H1 (cell line): ENCODE measurements around the gene GRID2. TPM values are rescaled to one million over a fixed set of nuclear protein-coding genes. Genes with fewer than 3 reads are reported as not detected.

Source experiments
- CTCF ChIA-PET: fragments of 300-600 bp; sonication (Branson Sonifier 250); formaldehyde crosslinking; loops from one replicate; lab custom pipeline; 2021; ENCODE audit not compliant: partially characterized antibody; lab: Charles Lee
- POLR2A ChIA-PET: fragments of 300-600 bp; sonication (Branson Sonifier 250); formaldehyde crosslinking; loops from one replicate; lab custom pipeline; 2021; ENCODE audit warnings: inconsistent platforms; ENCODE audit not compliant: partially characterized antibody; lab: Charles Lee
- DNase-seq, 2 experiments: peaks; one replicate each; pipeline versions ENCODE4 v3.0.0 to v3.0.0-alpha.2; 2010 to 2022; ENCODE audit warnings: low spot score in 2 of 2, low read depth in 1 of 2, mixed read lengths in 1 of 2
- FAIRE-seq: peaks from 2 replicates; lab custom pipeline; 2011; peaks lifted over from hg19 to GRCh38; lab: Jason Lieb, UNC
- H2AFZ ChIP-seq: 2 replicates; pipeline ENCODE4 v1.8.1; 2012; ENCODE audit warnings: low read length, inconsistent platforms
- H2AK5ac ChIP-seq: 2 replicates; pipeline ENCODE4 v1.6.1; 2013; ENCODE audit warnings: low read depth, low read length
- H2BK120ac ChIP-seq: replicated peaks from 2 replicates; pipeline ENCODE3; 2013; ENCODE audit warnings: low read depth, low read length, inconsistent platforms
- H2BK12ac ChIP-seq: 2 replicates; pipeline ENCODE4 v1.6.1; 2013; ENCODE audit warnings: low read depth, low read length
- H2BK15ac ChIP-seq: 2 replicates; pipeline ENCODE4 v1.6.1; 2013; ENCODE audit warnings: low read length
- H2BK20ac ChIP-seq: 2 replicates; pipeline ENCODE4 v1.6.1; 2013; ENCODE audit warnings: low read length
- H2BK5ac ChIP-seq: 2 replicates; pipeline ENCODE4 v1.6.1; 2013; ENCODE audit warnings: low read depth, low read length
- H3K14ac ChIP-seq: 2 replicates; pipeline ENCODE4 v1.6.1; 2013; ENCODE audit warnings: inconsistent platforms; ENCODE audit not compliant: insufficient read length
- H3K18ac ChIP-seq: 2 replicates; pipeline ENCODE4 v1.6.1; 2013; ENCODE audit warnings: low read length; ENCODE audit errors: extremely low read depth
- H3K23ac ChIP-seq: 2 replicates; pipeline ENCODE4 v1.6.1; 2013; ENCODE audit warnings: inconsistent platforms; ENCODE audit not compliant: insufficient read length
- H3K23me2 ChIP-seq: 2 replicates; pipeline ENCODE4 v1.6.1; 2013; ENCODE audit warnings: low read depth, low read length
- H3K27ac ChIP-seq: 2 replicates; pipeline ENCODE4 v1.6.1; 2011; ENCODE audit warnings: low read depth, low read length, inconsistent platforms
- H3K27me3 ChIP-seq, 4 experiments: replicated peaks in 1 of 4; 1 replicate in 1 of 4; 2 replicates in 3 of 4; pipeline versions ENCODE4 v1.6.1 to v1.8.1; 2011 to 2013; ENCODE audit warnings: low read length in 3 of 4, mild to moderate bottlenecking in 3 of 4, inconsistent platforms in 2 of 4, mixed read lengths in 2 of 4, moderate library complexity in 1 of 4; ENCODE audit not compliant: control insufficient read depth in 3 of 4, insufficient read depth in 3 of 4; ENCODE audit errors: extremely low read depth in 1 of 4
- H3K36me3 ChIP-seq, 4 experiments: 2 replicates each; pipeline versions ENCODE4 v1.6.1 to v1.8.1; 2011 to 2013; ENCODE audit warnings: mild to moderate bottlenecking in 4 of 4, low read length in 3 of 4, moderate library complexity in 2 of 4, control low read depth in 1 of 4, inconsistent platforms in 1 of 4; ENCODE audit not compliant: insufficient read depth in 4 of 4, control insufficient read depth in 2 of 4
- H3K4ac ChIP-seq: replicated peaks from 2 replicates; pipeline ENCODE3; 2013; ENCODE audit warnings: low read length, low read depth, mixed read lengths, inconsistent platforms; ENCODE audit not compliant: insufficient read length
- H3K4me1 ChIP-seq, 4 experiments: replicated peaks in 1 of 4; 1 replicate in 1 of 4; 2 replicates in 3 of 4; pipeline versions ENCODE4 v1.6.1 to v1.8.1; 2011 to 2013; ENCODE audit warnings: low read length in 3 of 4, inconsistent platforms in 2 of 4, mixed read lengths in 1 of 4; ENCODE audit not compliant: insufficient read depth in 4 of 4, control insufficient read depth in 3 of 4
- H3K4me2 ChIP-seq, 2 experiments: 2 replicates each; pipeline versions ENCODE4 v1.6.1 to v1.8.1; 2011 to 2013; ENCODE audit warnings: low read depth in 2 of 2, low read length in 2 of 2, control low read depth in 1 of 2, inconsistent platforms in 1 of 2, mild to moderate bottlenecking in 1 of 2; ENCODE audit not compliant: insufficient read depth in 1 of 2
- H3K4me3 ChIP-seq, 4 experiments: fragments of 200-600, 300-600 bp in 1 of 4; sonication (generic), shearing (Covaris generic), sonication (Bioruptor Twin) in 1 of 4; 2 replicates each; pipeline versions ENCODE4 v1.5.1 to v1.8.1; 2011 to 2016; ENCODE audit warnings: low read length in 4 of 4, low read depth in 3 of 4, control low read depth in 2 of 4, inconsistent platforms in 2 of 4, mild to moderate bottlenecking in 2 of 4, mixed read lengths in 1 of 4, moderate library complexity in 1 of 4; ENCODE audit not compliant: insufficient read depth in 2 of 4; ENCODE audit errors: extremely low read depth in 1 of 4
- H3K56ac ChIP-seq: replicated peaks from 2 replicates; pipeline ENCODE3; 2013; ENCODE audit warnings: low read depth, mild to moderate bottlenecking, mixed read lengths, low read length, inconsistent platforms; ENCODE audit not compliant: insufficient read length
- H3K79me1 ChIP-seq: 2 replicates; pipeline ENCODE4 v1.6.1; 2013; ENCODE audit warnings: low read depth, low read length, control low read depth
- H3K79me2 ChIP-seq, 2 experiments: 2 replicates each; pipeline versions ENCODE4 v1.6.1 to v1.8.1; 2012 to 2013; ENCODE audit warnings: low read length in 2 of 2, mild to moderate bottlenecking in 2 of 2, inconsistent platforms in 1 of 2; ENCODE audit not compliant: insufficient read depth in 2 of 2, control insufficient read depth in 1 of 2
- H3K9ac ChIP-seq, 4 experiments: replicated peaks in 1 of 4; 1 replicate in 1 of 4; 2 replicates in 3 of 4; pipeline versions ENCODE4 v1.6.1 to v1.8.1; 2011 to 2013; ENCODE audit warnings: low read depth in 3 of 4, low read length in 3 of 4, control low read depth in 2 of 4, mild to moderate bottlenecking in 2 of 4, moderate library complexity in 2 of 4, inconsistent platforms in 1 of 4; ENCODE audit errors: extremely low read depth in 1 of 4
- H3K9me3 ChIP-seq, 2 experiments: 2 replicates each; pipeline versions ENCODE4 v1.6.1 to v1.8.1; 2012 to 2013; ENCODE audit warnings: mild to moderate bottlenecking in 2 of 2, moderate library complexity in 2 of 2, control low read depth in 1 of 2, inconsistent platforms in 1 of 2, low read depth in 1 of 2, low read length in 1 of 2, mixed read lengths in 1 of 2; ENCODE audit not compliant: insufficient read depth in 2 of 2
- H4K20me1 ChIP-seq, 2 experiments: replicated peaks in 1 of 2; 2 replicates each; pipeline versions ENCODE3 to v1.8.1; 2011 to 2013; ENCODE audit warnings: inconsistent platforms in 2 of 2, low read length in 2 of 2, mild to moderate bottlenecking in 1 of 2; ENCODE audit not compliant: insufficient read depth in 2 of 2, control insufficient read depth in 1 of 2
- H4K5ac ChIP-seq: 2 replicates; pipeline ENCODE4 v1.6.1; 2013; ENCODE audit warnings: low read length, low read depth, mixed read lengths, inconsistent platforms; ENCODE audit not compliant: insufficient read length
- H4K8ac ChIP-seq: 2 replicates; pipeline ENCODE4 v1.8.0; 2013; ENCODE audit warnings: mild to moderate bottlenecking, moderate library complexity, low read length, inconsistent platforms; ENCODE audit not compliant: insufficient read depth; ENCODE audit errors: extremely low read depth
- H4K91ac ChIP-seq: replicated peaks from 2 replicates; pipeline ENCODE3; 2013; ENCODE audit warnings: low read length, mixed read lengths, inconsistent platforms; ENCODE audit not compliant: insufficient read length
- SIX5 ChIP-seq: IDR thresholded peaks from 2 replicates; pipeline ENCODE4 v1.6.1; 2011; ENCODE audit warnings: mild to moderate bottlenecking, low read depth, low read length
- WGBS, 2 experiments: shearing (Covaris generic) in 1 of 2; methylation state at CpG; one replicate each; pipeline versions ENCODE4 v1.1.6 to v1.1.7; 2013 to 2015; ENCODE audit warnings: low lambda C conversion rate in 2 of 2, mixed read lengths in 2 of 2, inconsistent platforms in 1 of 2, low coverage in 1 of 2, missing lambda C conversion rate in 1 of 2; ENCODE audit not compliant: insufficient replicate concordance in 2 of 2, insufficient coverage in 1 of 2, insufficient read length in 1 of 2; ENCODE audit errors: extremely low coverage in 1 of 2, missing lambda C conversion rate in 1 of 2; 5-methylcytosine and 5-hydroxymethylcytosine counted together
- polyA plus RNA-seq, 7 experiments: library from polyadenylated mRNA; depleted of rRNA in 3 of 7; stranded (reverse) in 5 of 7; unstranded in 2 of 7; fragments of >200 nt in 5 of 7; fragments of 200-250 nt in 2 of 7; gene quantifications; 1 replicate in 5 of 7; 2 replicates in 1 of 7; 4 replicates in 1 of 7; pipeline versions ENCODE4 v1.2.1 to v1.2.3, GENCODE V29; 2011 to 2013; ENCODE audit warnings: missing spikeins in 2 of 7, mixed read lengths in 2 of 7
- total RNA-seq: library from RNA; stranded (reverse); fragmentation: NEBNext Ultra II Directional; extraction: Animal tissue kit (Norgen Biotek cat#: 25700); gene quantifications from 2 replicates; pipeline ENCODE4 v1.2.1, GENCODE V29; 2021

Gene GRID2
- total and polyA plus RNA-seq, 2 of the 8 experiments (the other 6 are each of a cell fraction or from before 2014, with no cell fraction given): 31.1 to 81.9 TPM

DNA sequence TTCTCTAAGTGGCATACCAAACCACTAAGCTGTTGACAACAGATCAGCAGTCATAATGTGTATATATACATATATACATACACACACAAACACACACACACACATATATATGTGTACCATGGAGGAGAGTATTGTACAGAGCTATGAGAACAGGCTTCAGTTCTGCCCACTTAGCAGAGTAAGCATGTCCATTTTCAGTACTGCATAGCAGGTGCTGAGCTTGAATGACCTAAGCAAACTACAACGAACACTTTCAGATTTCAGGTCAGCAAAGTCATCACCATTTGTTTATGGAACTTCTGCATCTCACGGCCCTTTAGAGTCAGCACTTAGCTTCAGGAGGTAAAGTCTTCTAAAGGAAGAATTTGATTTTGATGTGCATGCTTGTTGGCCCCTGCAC, 789.0 kb downstream of the GRID2 start:
- no peak for TF ChIP-seq SIX5

More for the DNA sequence above, 789.0 kb downstream of the GRID2 start:
- no peak overlapping the region for H4K5ac ChIP-seq
- no peak overlapping the region for H3K27ac ChIP-seq
- no peak overlapping the region for H2BK20ac ChIP-seq
- no peak overlapping the region for H2AK5ac ChIP-seq
- H3K4me3 ChIP-seq: no peak overlapping the region
- H3K56ac ChIP-seq: no peak overlapping the region
- ChIA-PET CTCF (interaction anchor here (1.1 to 1.3 kb wide), 3 partner anchors 13 to 40 kb away, joined by 3 read pairs; no protein-coding TSS in a partner anchor), POLR2A (interaction anchor here (1.1 kb wide), 1 partner anchor 10 kb away, joined by 4 read pairs; no protein-coding TSS in a partner anchor)
- no peaks in the 10 kb centered on the region for H4K20me1 ChIP-seq
- FAIRE-seq (no peak), DNase-seq (no peak)
- no peak overlapping the region for H2BK15ac ChIP-seq
- no peaks in the 10 kb centered on the region for H3K79me2 ChIP-seq
- H3K23ac ChIP-seq: no peak overlapping the region
- H3K79me1 ChIP-seq: no peaks in the 10 kb centered on the region
- no peak overlapping the region for H3K4ac ChIP-seq
- H3K9me3 ChIP-seq: no peaks in the 10 kb centered on the region
- H3K27me3 ChIP-seq: no peaks in the 10 kb centered on the region
- no peak overlapping the region for H3K18ac ChIP-seq
- no peak overlapping the region for H3K9ac ChIP-seq
- H2BK5ac ChIP-seq: no peak overlapping the region
- H2BK120ac ChIP-seq: no peak overlapping the region
- no peaks in the 10 kb centered on the region for H3K23me2 ChIP-seq
- H3K36me3 ChIP-seq: peaks cover 0 to 3% (median 1%) of the 10 kb centered on the region in 4 experiments; a peak in 4 of 8 replicates
- WGBS, 2 experiments: 98% methylated on average over 2 of the region's 2 CpGs; no CpG with 5 or more reads in 1 of the 2 experiments
- H3K14ac ChIP-seq: no peak overlapping the region
- H3K4me1 ChIP-seq: no peaks in the 10 kb centered on the region
- no peak overlapping the region for H2BK12ac ChIP-seq
- H3K4me2 ChIP-seq: no peak overlapping the region
- no peak overlapping the region for H4K8ac ChIP-seq
- no peak overlapping the region for H4K91ac ChIP-seq
- H2AFZ ChIP-seq: no peak overlapping the region
